Pancreas (tissue), 10 donors: Measurements from ENCODE around the gene KRTAP5-9. TPM values are rescaled to one million over a fixed set of nuclear protein-coding genes. Genes with fewer than 3 reads are reported as not detected.

ENCODE experiments used
- ATAC-seq, 4 donors: fragments of 200-7000 bp; cut with Tn5 transposase; one replicate each; pipeline versions ENCODE4 v1.8.0 to v1.9.1; 2020; ENCODE audit warnings: mild to moderate bottlenecking in 4 of 4, moderate library complexity in 4 of 4
- DNase-seq, 6 donors: peaks; one replicate each; pipeline ENCODE4 v3.0.0-alpha.2; 2020
- FAIRE-seq: peaks from 2 replicates; lab custom pipeline; 2012; peaks lifted over from hg19 to GRCh38; lab: Jason Lieb, UNC
- H3K27ac ChIP-seq, 4 donors: fragments of 200-600 bp; sonication (generic); 1 replicate in 3 of 4; 2 replicates in 1 of 4; pipeline versions ENCODE4 v1.5.0 to v1.8.0; 2020
- H3K27me3 ChIP-seq, 4 donors: fragments of 200-600 bp; one replicate each; pipeline ENCODE4 v1.8.0; 2021
- H3K36me3 ChIP-seq, 3 donors: fragments of 200-600 bp; sonication (generic) in 1 of 3; one replicate each; pipeline versions ENCODE4 v1.5.0 to v1.8.0; 2020 to 2021
- H3K4me1 ChIP-seq, 3 donors: fragments of 200-600 bp; one replicate each; pipeline ENCODE4 v1.8.0; 2021
- H3K4me3 ChIP-seq, 4 donors: fragments of 200-600 bp; sonication (generic) in 2 of 4; one replicate each; pipeline versions ENCODE4 v1.5.0 to v1.8.0; 2020 to 2021
- H3K9me3 ChIP-seq, 4 donors: fragments of 200-600 bp; one replicate each; pipeline ENCODE4 v1.8.0; 2021
- CTCF ChIP-seq, 4 donors: fragments of 200-600 bp; sonication (generic) in 3 of 4; IDR thresholded peaks; one replicate each; pipeline versions ENCODE4 v1.5.0 to v1.8.0; 2021; ENCODE audit warnings: antibody characterized with exemption in 4 of 4
- WGBS, 2 donors: extraction: QIAGEN DNeasy Blood & Tissue Kit; methylation state at CpG; one replicate each; pipeline ENCODE4 v1.1.7; 2013; 5-methylcytosine and 5-hydroxymethylcytosine counted together
- intact Hi-C, 3 donors: fragments of 100-400 bp; cut with DNase I; formaldehyde crosslinking; loops; one replicate each; pipeline versions ENCODE4 v1.11.1 to v1.14.2; 2022
- polyA plus RNA-seq, 2 donors: library from polyadenylated mRNA; stranded (reverse); fragments of 200-250 nt; gene quantifications; one replicate each; pipeline ENCODE4 v1.2.3, GENCODE V29; 2013
- total RNA-seq, 6 donors: library from RNA; stranded (reverse); fragmentation: NEBNext Ultra II Directional in 4 of 6; extraction: Animal tissue kit (Norgen Biotek cat#: 25700) in 4 of 6; gene quantifications; one replicate each; pipeline versions ENCODE4 v1.2.1 to v1.2.4, GENCODE V29; 2021 to 2023
- donor health status: healthy with polysubstance abuse.
- donor health status: DM: no; HTN: no; CAD: no; lungs with moderate emphysema.
- donor health status: DM: no; HTN: no; CAD: no.
- donor health status: control.
- donor health status: control.
- donor health status: Bipolar disorder and iron deficiency.
- donor health status: DM: yes; HTN: yes; CAD: no.
- donor health status: DM: no; HTN: no; CAD: no.
- donor health status: DM: no; HTN: no; CAD: no.
- donor health status: DM: yes; HTN: yes; CAD: no.

Gene KRTAP5-9
- total and polyA plus RNA-seq, 8 donors: 0.14 to 1.0 (median 0.19) TPM; not detected in 1

DNA sequence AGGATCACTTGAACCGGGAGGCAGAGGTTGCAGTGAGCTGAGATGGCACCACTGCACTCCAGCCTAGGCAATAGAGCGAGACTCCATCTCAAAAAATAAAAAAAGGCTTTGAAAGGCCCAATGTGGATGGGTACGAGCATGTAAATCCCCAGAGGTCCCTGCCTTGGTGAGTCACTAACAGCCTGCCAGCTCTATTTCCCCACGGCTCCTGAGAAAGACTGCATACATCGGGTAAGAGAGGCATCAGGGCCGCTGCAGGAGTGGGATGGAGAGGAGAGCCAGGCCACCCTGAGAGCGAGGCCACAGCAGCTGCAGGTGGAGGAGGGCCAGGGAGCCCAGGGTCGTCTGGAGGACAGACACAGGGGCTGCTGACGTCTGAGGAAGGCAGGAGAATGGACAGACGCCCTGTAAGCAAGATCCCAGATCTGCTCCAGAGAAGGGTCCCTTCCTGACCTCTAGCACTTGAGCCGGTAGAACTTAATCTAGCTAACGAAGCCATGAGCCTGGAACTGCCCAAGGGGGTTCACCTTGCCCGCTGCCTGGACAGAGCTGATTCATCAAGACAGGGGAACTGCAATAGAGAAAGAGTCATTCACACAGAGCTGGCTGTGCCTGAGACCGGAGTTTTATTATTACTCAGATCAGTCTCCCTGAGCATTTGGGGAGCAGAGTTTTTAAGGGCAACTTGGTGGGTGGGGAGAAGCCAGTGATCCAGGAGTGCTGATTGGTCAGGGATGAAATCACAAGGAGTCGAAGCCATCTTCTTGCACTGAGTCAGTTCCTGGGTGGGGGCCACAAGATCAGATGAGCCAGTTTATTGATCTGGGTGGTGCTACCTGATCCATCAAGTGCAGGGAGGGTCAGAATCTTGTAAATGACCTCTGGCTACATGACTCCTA, 5.1 kb upstream of the KRTAP5-9 start:
- no peak for FAIRE-seq
- Histone ChIP-seq H3K36me3 (no peaks in the 10 kb centered on the region), H3K4me3 (no peak overlapping the region), H3K4me1 (no peaks in the 10 kb centered on the region), H3K27me3 (no peaks in the 10 kb centered on the region), H3K27ac (no peak overlapping the region), H3K9me3 (no peaks in the 10 kb centered on the region)
- DNase-seq: no peak
- TF ChIP-seq CTCF (IDR thresholded peaks at IDR 0.05): no peak
- 83 to 85% methylated on average over 15 of the region's 15 CpGs for WGBS, 2 donors
- ATAC-seq: no peak
- intact Hi-C loops: no loop called here

GRCh38 chr11:71543866-71544265, 4.4 kb upstream of the KRTAP5-9 start:
- no peak for FAIRE-seq
- peak in 1 of 4 donors; percentile 52 for ATAC-seq
- Histone ChIP-seq H3K4me3 (no peak overlapping the region), H3K36me3 (no peaks in the 10 kb centered on the region), H3K27ac (no peak overlapping the region), H3K4me1 (no peaks in the 10 kb centered on the region), H3K9me3 (no peaks in the 10 kb centered on the region), H3K27me3 (no peaks in the 10 kb centered on the region)
- intact Hi-C loops: no loop called here
- DNase-seq: no peak
- WGBS, 2 donors: 80 to 81% methylated on average over 8 of the region's 8 CpGs
- TF ChIP-seq CTCF (IDR thresholded peaks at IDR 0.05): no peak

DNA sequence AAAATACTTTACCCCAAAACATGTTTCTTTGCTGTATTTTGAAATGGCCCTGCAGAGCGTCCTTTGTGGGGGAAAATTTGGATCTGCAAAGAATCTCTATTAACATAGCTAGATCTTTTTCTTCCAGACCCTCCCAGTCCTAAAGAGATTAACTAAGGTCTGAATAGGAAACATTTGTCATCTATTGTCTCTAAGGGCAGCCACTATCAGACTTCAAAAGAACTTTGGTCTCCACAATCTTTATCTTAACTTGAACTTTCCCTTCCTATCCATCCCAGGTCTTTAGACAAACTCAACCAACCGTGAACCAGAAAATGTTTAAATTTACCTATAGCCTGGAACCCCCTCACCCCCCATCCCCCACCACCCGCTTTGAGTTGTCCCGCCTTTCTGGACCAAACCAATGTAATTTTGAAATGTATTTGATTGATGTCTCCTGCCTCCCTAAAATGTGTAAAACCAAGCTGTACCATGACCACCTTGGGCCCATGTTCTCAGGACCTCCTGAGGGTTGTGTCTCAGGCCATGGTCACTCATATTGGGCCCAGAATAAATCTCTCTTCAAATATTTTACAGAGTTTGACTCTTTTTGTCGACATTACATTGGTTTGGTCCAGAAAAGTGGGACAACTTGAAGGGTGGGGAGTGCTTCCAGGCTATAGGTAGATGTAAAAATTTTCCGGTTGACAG, 3.5 kb upstream of the KRTAP5-9 start:
- no peaks in the 10 kb centered on the region for H3K4me1 ChIP-seq
- no peak overlapping the region for H3K4me3 ChIP-seq
- 83 to 85% methylated on average over 6 of the region's 6 CpGs for WGBS, 2 donors
- intact Hi-C loops: no loop called here
- no peak overlapping the region for H3K27ac ChIP-seq
- DNase-seq: no peak
- no peaks in the 10 kb centered on the region for H3K27me3 ChIP-seq
- FAIRE-seq: no peak
- no peak for ATAC-seq
- no peak for TF ChIP-seq CTCF (IDR thresholded peaks at IDR 0.05)
- H3K9me3 ChIP-seq: no peaks in the 10 kb centered on the region
- H3K36me3 ChIP-seq: no peaks in the 10 kb centered on the region

- Histone ChIP-seq H3K4me1 (no peaks in the 10 kb centered on the region), H3K36me3 (no peaks in the 10 kb centered on the region), H3K27me3 (no peaks in the 10 kb centered on the region), H3K9me3 (no peaks in the 10 kb centered on the region), H3K27ac (no peak overlapping the region), H3K4me3 (no peak overlapping the region)
- no peak for FAIRE-seq
- no peak for TF ChIP-seq CTCF (IDR thresholded peaks at IDR 0.05)
- intact Hi-C loops: no loop called here
- ATAC-seq: no peak
- WGBS, 2 donors: 89 to 93% methylated on average over 12 of the region's 12 CpGs
- no peak for DNase-seq
These were observed 2.7 kb upstream of the KRTAP5-9 start for GRCh38 chr11:71545405-71545966.
